GM12878 (cell line): Measurements from ENCODE around the gene NPTN.

Experiments
- CEBPB ChIP-seq, 2 experiments: fragments of 150-350 bp in 1 of 2; IDR thresholded peaks; 2 replicates each; pipeline ENCODE4 v1.6.1; 2012 to 2014; ENCODE audit warnings: low read depth in 2 of 2, low read length in 2 of 2, borderline replicate concordance in 1 of 2, inconsistent platforms in 1 of 2
- CREB1 ChIP-seq: IDR thresholded peaks from 2 replicates; pipeline ENCODE4 v1.6.1; 2012; ENCODE audit warnings: low read depth, mild to moderate bottlenecking, inconsistent platforms
- EED ChIP-seq: sonication (generic); IDR thresholded peaks from 2 replicates; pipeline ENCODE4 v1.6.1; 2016; ENCODE audit warnings: antibody characterized with exemption, low read depth
- TF ChIP-seq, protein P1 (sequence below), 3 experiments: IDR thresholded peaks in 2 of 3; conservative IDR thresholded peaks in 1 of 3; 2 replicates each; pipeline ENCODE4 v1.5.1; 2011; ENCODE audit warnings: low read depth in 3 of 3, low read length in 3 of 3, mild to moderate bottlenecking in 3 of 3, control low read depth in 2 of 3, moderate library complexity in 2 of 3, inconsistent platforms in 1 of 3, mixed read lengths in 1 of 3; ENCODE audit not compliant: control insufficient read depth in 2 of 3, insufficient read depth in 1 of 3; ENCODE audit errors: extremely low read depth in 1 of 3

GRCh38 chr15:73629798-73630429, 3.3 kb downstream of the NPTN start:
- TF ChIP-seq CREB1 (no peak), EED (no peak), CEBPB (IDR thresholded peaks at IDR 0.05; ENCODE audit: borderline replicate concordance in 1 of 2, low read depth in 2 of 2, low read length in 2 of 2) (no peak)
- TF ChIP-seq, protein P1, sequence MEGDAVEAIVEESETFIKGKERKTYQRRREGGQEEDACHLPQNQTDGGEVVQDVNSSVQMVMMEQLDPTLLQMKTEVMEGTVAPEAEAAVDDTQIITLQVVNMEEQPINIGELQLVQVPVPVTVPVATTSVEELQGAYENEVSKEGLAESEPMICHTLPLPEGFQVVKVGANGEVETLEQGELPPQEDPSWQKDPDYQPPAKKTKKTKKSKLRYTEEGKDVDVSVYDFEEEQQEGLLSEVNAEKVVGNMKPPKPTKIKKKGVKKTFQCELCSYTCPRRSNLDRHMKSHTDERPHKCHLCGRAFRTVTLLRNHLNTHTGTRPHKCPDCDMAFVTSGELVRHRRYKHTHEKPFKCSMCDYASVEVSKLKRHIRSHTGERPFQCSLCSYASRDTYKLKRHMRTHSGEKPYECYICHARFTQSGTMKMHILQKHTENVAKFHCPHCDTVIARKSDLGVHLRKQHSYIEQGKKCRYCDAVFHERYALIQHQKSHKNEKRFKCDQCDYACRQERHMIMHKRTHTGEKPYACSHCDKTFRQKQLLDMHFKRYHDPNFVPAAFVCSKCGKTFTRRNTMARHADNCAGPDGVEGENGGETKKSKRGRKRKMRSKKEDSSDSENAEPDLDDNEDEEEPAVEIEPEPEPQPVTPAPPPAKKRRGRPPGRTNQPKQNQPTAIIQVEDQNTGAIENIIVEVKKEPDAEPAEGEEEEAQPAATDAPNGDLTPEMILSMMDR (IDR thresholded peaks at IDR 0.05 in 2 of 3, conservative IDR thresholded peaks at IDR 0.05 in 1 of 3; ENCODE audit: control insufficient read depth in 2 of 3, extremely low read depth in 1 of 3, insufficient read depth in 1 of 3, low read depth in 3 of 3, low read length in 3 of 3) = no peak
